ENCODE measurements around the gene ITGA5. TPM values are rescaled to one million over a fixed set of nuclear protein-coding genes. Genes with fewer than 3 reads are reported as not detected.

ITGA5 gene
- total and polyA plus RNA-seq, 9 of the 15 experiments (the other 6 are each of a cell fraction or from before 2014, with no cell fraction given), result 9.1 to 82.1 (median 47.4) TPM

GRCh38 chr12:54415221-54415929 lies 3.7 kb downstream of the ITGA5 start:
- ChIA-PET CTCF (ENCODE audit: low intra/inter-chr PET ratio) (no interaction called here), POLR2A (interaction anchor here (0.6 to 5.2 kb wide), 6 partner anchors 9 to 242 kb away, joined by 3 to 36 read pairs (median 6); no protein-coding TSS in a partner anchor)
- H3K9me3 ChIP-seq (replicated peaks; ENCODE audit: control insufficient read depth, insufficient read depth, low read depth, low read length), result no peaks in the 10 kb centered on the region
- peak overlapping the region; percentile 46 for H3K4me2 ChIP-seq (ENCODE audit: insufficient read depth, low read length)
- H3K4me3 ChIP-seq, result no peak overlapping the region
- peaks cover 88% of the 10 kb centered on the region for H3K79me2 ChIP-seq (ENCODE audit: control insufficient read depth, insufficient read depth, low read length)
- WGBS (ENCODE audit: insufficient coverage, low coverage, missing lambda C conversion rate), result 69% methylated on average over 4 of the region's 4 CpGs
- BruUV-seq (replicated peaks), result no TSS peak
- peak in 1 of 4 experiments; percentile 10 for DNase-seq (ENCODE audit: extremely low read depth in 1 of 4, low spot score in 3 of 4)
- H3K27ac ChIP-seq (ENCODE audit: extremely low read depth, low read depth, low read length), result peak overlapping the region; percentile 19; the same call in 1 of the 3 replicates
- intact Hi-C loops (cut with micrococcal nuclease) (no loop called here), in situ Hi-C loops (cut with MboI) (no loop called here)
- ATAC-seq, result no peak
- H4K20me1 ChIP-seq (replicated peaks; ENCODE audit: control insufficient read depth, insufficient read depth, low read length), result peaks cover 40% of the 10 kb centered on the region
- peaks cover 42 to 57% of the 10 kb centered on the region in 2 experiments for H3K4me1 ChIP-seq (replicated peaks in 1 of 2; ENCODE audit: control insufficient read depth in 2 of 2, insufficient read depth in 2 of 2, low read length in 2 of 2)
- H3K27me3 ChIP-seq (ENCODE audit: control insufficient read depth in 2 of 2, insufficient read depth in 2 of 2, low read length in 2 of 2), result no peaks in the 10 kb centered on the region
- no peak for FAIRE-seq
- no peak for TF ChIP-seq SRSF3 (IDR thresholded peaks at IDR 0.05; ENCODE audit: insufficient read depth, low read length)
- TF ChIP-seq TFAP4 (CRISPR knock-in tag; IDR thresholded peaks at IDR 0.05; ENCODE audit: borderline replicate concordance), result peak; percentile 23; the same call in 1 of the 2 replicates
- TF ChIP-seq RBM14 (IDR thresholded peaks at IDR 0.05; ENCODE audit: borderline replicate concordance, insufficient read depth, low read depth, low read length), result no peak
- no peak for TF ChIP-seq EWSR1 (IDR thresholded peaks at IDR 0.05; ENCODE audit: borderline replicate concordance, low read depth, partially characterized antibody)
- TF ChIP-seq BRCA1 (IDR thresholded peaks at IDR 0.05), result no peak
- TF ChIP-seq BRCA1 (CRISPR knock-in tag; IDR thresholded peaks at IDR 0.05), result no peak
- H3K9ac ChIP-seq (ENCODE audit: insufficient read depth in 1 of 2, low read depth in 2 of 2, low read length in 2 of 2), result peak overlapping the region in 1 of 2 experiments; percentile 69; a peak in 1 of 4 replicates
- peaks cover 51% of the 10 kb centered on the region for H3K36me3 ChIP-seq (ENCODE audit: control insufficient read depth, insufficient read depth, low read length)
- peaks cover 20% of the 10 kb centered on the region for H3K9me1 ChIP-seq (ENCODE audit: control insufficient read depth, insufficient read depth, low read length)
- H2AFZ ChIP-seq (ENCODE audit: low read depth, low read length), result no peak overlapping the region
